Motor neuron (in vitro differentiated cells): ENCODE measurements around the gene ZBED4. TPM values are rescaled to one million over a fixed set of nuclear protein-coding genes. Genes with fewer than 3 reads are reported as not detected.
A peak's percentile ranks its signal among the peaks of the same experiment; 100 is the strongest.
"Not testable (repeated sequence)": the region's sequence is repeated elsewhere in the genome, so short reads cannot be mapped to it uniquely, and the experiment has no call there.

Experiments
- ATAC-seq, 8 experiments: fragments of 200-7000 bp; cut with Tn5 transposase; replicated peaks in 6 of 8; 2 replicates each; pipeline ENCODE4 v1.8.0; 2021; ENCODE audit warnings: mild to moderate bottlenecking in 8 of 8, moderate library complexity in 8 of 8
- H3K27ac ChIP-seq, 2 donors: fragments of 250-450 bp; sonication (Bioruptor Pico); 2 replicates each; pipeline ENCODE4 v1.9.0; 2021; ENCODE audit warnings: antibody characterized with exemption in 2 of 2, mild to moderate bottlenecking in 2 of 2, moderate library complexity in 1 of 2
- H3K4me1 ChIP-seq, 2 donors: fragments of 250-450 bp; sonication (Bioruptor Pico); replicated peaks in 1 of 2; 2 replicates each; pipeline ENCODE4 v1.6.1; 2021; ENCODE audit warnings: antibody characterized with exemption in 2 of 2, mild to moderate bottlenecking in 2 of 2, moderate library complexity in 1 of 2
- H3K4me3 ChIP-seq, 5 donors: fragments of 250-450 bp; sonication (Bioruptor Pico); 2 replicates each; pipeline ENCODE4 v1.9.0; 2021; ENCODE audit warnings: antibody characterized with exemption in 5 of 5, mild to moderate bottlenecking in 5 of 5, moderate library complexity in 4 of 5
- WGBS, 10 experiments: fragments of 450-650 bp; shearing (Covaris generic); methylation state at CpG; one replicate each; pipeline ENCODE4 v1.0.0; 2022; 5-methylcytosine and 5-hydroxymethylcytosine counted together
- in situ Hi-C, 9 experiments: fragments of 400-800 bp; cut with MboI; loops; one replicate each; pipeline ENCODE4 v1.15.0; 2021; ENCODE audit warnings: low sequenced_read_pairs in 9 of 9, low pct_unique_long_range_greater_than_20kb in 2 of 9; ENCODE audit not compliant: unreplicated experiment in 9 of 9
- total RNA-seq, 8 experiments: library from RNA; unstranded; fragments of 300-600 nt; gene quantifications; 2 replicates each; pipeline versions ENCODE4 v1.2.3 to v1.2.4, GENCODE V29; 2022

Gene ZBED4
- total RNA-seq, 8 experiments from 2014 or later = 5.9 to 31.4 (median 16.9) TPM

- in situ Hi-C loops = no loop called here
- H3K4me3 ChIP-seq = no peak overlapping the region
- H3K27ac ChIP-seq = no peak overlapping the region
- no peaks in the 10 kb centered on the region for H3K4me1 ChIP-seq
- WGBS, 10 experiments = 33 to 100% (median 81%) methylated on average over 1 to 11 of the region's 11 CpGs; no CpG with 5 or more reads in 1 of the 10 experiments
- no peak for ATAC-seq
Observed at GRCh38 chr22:49833340-49834007, 20.2 kb upstream of the ZBED4 start.

DNA sequence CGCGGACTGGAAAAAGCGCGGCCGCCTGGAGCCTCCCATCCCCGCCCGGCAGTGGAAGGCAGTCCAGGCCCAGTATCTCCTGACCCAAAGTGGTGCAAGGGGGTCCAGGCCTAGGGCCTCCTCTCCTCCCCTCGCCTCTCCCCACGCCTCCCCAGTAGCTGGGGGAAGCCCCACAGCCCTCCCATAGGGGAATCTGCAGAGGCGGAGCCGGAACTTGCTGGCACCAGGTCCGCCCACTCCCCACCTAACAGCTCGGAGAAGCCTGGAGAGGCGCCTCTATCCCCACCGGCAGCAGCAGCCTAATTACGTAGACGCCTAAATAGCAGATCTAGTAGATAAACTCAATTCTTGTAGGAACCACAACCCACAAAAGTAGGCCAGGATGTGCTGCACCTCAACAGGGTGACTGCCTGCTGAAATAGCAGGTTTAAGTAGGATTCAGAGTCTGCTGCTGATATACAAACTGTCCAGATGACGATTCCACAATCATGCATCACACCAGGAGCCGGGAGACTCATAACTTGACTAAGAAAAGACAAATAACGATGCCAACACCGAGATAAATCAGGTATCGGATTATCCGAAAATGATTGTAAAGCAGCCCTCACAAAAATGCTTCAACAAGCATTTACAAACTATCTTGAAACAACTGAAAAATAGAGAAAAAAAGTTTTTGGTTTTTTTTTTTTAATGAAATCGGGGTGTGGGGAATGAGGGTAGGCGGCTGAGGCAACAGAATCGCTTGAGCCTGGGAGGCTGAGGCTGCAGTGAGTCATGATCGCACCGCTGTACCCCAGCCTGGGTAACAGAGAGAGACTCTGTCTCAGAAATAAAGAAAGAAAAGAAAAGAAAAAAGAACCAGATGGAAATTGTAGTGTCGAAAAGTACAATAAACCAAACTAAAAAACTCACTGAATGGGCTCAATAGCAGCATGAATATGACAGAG, 14.6 kb upstream of the ZBED4 start:
- in situ Hi-C loops = no loop called here

DNA sequence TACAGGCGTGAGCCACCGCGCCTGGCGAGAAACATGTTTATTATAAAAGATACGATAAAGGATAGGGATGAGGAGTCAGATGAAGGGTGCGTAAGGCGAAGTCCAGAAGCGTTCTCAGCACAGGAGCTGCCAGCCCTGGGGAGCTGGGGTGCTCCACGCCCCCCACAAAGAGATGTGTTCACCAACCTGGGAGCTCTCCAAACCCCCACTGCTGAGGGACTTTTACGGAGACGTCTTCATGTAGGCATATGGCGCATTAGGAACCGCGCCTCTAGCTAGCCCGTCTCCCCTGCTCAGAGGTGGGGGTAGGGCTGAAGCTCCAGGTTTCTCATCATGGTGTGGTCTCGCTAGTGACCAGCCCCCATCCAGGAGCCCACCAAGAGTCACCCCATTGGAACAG, 8.4 kb upstream of the ZBED4 start:
- Histone ChIP-seq H3K27ac (no peak overlapping the region), H3K4me3 (no peak overlapping the region), H3K4me1 (peaks cover 3 to 9% of the 10 kb centered on the region in 2 donors)
- no peak for ATAC-seq
- WGBS, 10 experiments = 88 to 93% methylated on average over 5 to 7 of the region's 16 CpGs; no CpG with 5 or more reads in 8 of the 10 experiments
- in situ Hi-C loops = no loop called here

More for the DNA sequence above, 14.6 kb upstream of the ZBED4 start:
- H3K4me3 ChIP-seq = no peak overlapping the region
- H3K27ac ChIP-seq = no peak overlapping the region
- H3K4me1 ChIP-seq = no peaks in the 10 kb centered on the region
- ATAC-seq = peak in 2 of 8 experiments; percentile 26 to 53
- 64 to 82% (median 76%) methylated on average over 6 to 17 of the region's 29 CpGs for WGBS, 10 experiments

DNA sequence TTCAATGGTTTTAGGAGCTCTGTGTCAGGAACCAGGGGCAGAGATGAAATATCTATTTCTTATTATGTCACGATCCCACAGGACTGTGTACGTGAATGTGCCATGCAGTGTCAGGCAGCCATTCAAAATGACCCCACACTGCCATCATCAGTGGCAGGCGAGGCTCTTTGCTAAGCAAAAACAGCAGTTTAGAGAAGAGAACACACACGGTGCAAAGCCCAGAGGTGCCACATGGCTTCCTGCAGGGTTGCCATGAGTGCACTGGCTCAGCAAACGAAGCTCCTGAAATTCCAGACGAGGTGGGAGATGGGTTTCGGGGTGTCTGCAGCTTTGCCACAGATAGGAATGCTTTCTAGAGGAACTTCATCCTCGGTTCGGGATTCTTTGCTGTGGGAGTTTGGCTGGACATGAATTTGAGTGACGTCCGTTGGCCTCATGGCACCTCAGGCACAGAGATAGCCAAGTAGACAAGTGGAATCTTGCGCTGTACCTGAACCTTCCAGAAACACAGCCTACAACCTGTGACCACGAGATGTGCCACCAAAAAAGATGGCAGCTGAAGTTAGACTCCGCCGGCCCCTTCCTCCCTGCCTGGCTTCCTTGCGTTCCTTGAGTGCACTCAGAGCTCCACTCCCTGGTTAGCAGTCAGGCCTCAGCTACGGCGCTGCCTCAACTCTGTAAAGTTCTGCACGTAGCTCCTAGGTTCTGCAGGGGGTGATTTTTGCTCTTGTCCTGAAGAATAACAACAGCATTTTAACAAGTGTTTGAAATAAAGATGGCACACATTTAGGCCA, 7.8 kb upstream of the ZBED4 start:
- no peak overlapping the region for H3K27ac ChIP-seq
- H3K4me1 ChIP-seq = peaks cover 3 to 9% of the 10 kb centered on the region in 2 donors
- no peak overlapping the region for H3K4me3 ChIP-seq
- in situ Hi-C loops = no loop called here
- WGBS, 10 experiments = 20 to 80% (median 59%) methylated on average over 1 to 12 of the region's 19 CpGs; no CpG with 5 or more reads in 1 of the 10 experiments
- no peak for ATAC-seq

DNA sequence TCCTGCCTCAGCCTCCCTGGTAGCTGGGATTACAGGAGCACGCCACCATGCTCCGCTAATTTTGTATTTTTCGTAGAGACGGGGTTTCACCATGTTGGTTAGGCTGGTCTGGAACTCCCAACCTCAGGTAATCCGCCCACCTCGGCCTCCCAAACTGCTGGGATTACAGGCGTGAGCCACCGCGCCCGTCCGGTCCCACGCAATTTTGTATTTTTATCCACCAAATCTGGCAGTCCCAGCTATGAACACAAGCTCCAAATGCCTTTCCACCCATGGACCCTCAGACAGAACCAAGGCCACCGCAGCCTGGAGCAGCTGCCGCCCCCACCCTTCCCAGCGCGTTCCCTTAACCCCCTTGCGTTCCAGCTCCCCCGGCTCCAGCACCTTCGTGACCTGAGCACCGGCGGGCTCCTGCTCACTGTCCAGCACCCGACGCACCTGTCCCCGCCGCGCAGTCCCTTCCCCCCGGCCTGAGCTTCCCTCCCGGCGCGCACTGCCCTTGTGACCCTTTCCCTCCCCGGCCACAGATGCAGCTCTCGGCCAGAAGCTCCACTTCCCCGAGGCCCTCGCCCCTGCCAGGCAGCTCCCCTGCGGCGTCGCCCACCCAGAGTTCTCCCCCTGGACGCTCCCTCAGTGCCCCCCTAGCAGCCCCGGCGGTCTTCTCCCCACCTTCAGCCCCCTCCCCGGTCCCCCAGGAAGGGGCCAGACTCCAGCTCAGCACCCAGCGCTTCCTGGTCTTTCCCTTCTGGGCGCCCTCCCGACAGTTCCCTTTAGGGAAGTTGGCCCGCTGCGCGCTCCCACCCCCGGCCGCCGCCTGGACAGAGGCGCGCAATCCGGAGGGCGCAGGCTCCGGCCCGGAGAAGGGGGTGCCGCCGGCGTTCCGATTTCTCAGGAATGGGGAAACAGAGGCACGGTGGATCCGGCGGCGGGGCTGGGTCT, 5.6 kb upstream of the ZBED4 start:
- no peak overlapping the region for H3K27ac ChIP-seq
- H3K4me3 ChIP-seq = peak overlapping the region in 2 of 5 donors; percentile 8 to 12
- H3K4me1 ChIP-seq = peaks cover 3 to 12% of the 10 kb centered on the region in 2 donors
- ATAC-seq = no peak
- in situ Hi-C loops = no loop called here
- 3 to 90% (median 56%) methylated on average over 2 to 7 of the region's 64 CpGs; no CpG with 5 or more reads in 3 of the 10 experiments for WGBS, 10 experiments

GRCh38 chr22:49848690-49849160, 4.9 kb upstream of the ZBED4 start:
- no peak for ATAC-seq
- H3K4me3 ChIP-seq = peak overlapping the region in 2 of 5 donors; percentile 8 to 12
- WGBS, 10 experiments = no CpG with 5 or more reads among the region's 51 CpGs
- in situ Hi-C loops = no loop called here
- H3K4me1 ChIP-seq = peaks cover 3 to 12% of the 10 kb centered on the region in 2 donors
- no peak overlapping the region for H3K27ac ChIP-seq

DNA sequence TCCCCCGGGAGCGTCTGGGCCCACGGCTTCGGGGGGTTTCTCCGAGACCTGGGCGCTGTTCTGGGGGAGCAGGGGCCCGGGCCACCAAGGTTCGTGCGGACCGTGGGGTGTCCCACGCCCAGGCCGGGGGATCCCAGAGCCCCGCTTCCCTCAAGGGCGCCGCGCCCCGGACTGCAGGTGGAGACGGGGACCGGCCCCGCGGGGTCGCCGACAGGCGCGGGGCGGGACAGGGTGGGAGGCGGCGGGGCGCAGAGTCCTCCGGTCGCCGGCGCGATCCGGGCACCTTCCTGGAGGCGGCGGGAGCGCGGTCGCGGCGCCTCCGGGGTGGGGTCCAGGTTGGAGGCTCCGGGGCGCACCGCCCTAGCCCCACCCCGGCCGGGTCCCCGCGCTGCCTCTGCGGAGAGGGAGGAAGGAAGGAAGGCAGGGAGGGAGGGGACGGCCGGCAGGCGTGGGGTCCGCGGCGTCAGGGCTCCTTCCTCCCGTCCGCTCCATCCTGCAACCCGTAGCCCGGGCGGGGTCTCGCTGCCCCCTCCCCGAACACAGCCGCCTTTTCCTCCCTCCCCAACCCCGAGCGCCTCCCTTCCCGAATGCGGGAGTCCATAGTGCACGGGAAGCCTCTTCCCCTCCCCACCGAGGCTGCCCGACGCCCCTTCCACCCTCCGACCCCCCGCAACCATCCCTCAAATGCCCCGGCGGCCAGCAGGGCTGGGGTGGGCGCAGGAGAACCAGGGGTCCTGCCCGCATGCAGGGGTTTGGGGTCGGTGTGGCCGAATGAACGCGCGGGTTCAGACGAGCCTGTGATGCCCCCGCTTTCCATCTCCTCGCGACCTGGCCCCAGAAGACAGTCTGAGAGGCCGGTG, 4.3 kb upstream of the ZBED4 start:
- Histone ChIP-seq H3K27ac (no peak overlapping the region), H3K4me1 (peaks cover 3 to 12% of the 10 kb centered on the region in 2 donors), H3K4me3 (no peak overlapping the region)
- in situ Hi-C loops = no loop called here
- no peak for ATAC-seq
- WGBS, 10 experiments = no CpG with 5 or more reads among the region's 89 CpGs

DNA sequence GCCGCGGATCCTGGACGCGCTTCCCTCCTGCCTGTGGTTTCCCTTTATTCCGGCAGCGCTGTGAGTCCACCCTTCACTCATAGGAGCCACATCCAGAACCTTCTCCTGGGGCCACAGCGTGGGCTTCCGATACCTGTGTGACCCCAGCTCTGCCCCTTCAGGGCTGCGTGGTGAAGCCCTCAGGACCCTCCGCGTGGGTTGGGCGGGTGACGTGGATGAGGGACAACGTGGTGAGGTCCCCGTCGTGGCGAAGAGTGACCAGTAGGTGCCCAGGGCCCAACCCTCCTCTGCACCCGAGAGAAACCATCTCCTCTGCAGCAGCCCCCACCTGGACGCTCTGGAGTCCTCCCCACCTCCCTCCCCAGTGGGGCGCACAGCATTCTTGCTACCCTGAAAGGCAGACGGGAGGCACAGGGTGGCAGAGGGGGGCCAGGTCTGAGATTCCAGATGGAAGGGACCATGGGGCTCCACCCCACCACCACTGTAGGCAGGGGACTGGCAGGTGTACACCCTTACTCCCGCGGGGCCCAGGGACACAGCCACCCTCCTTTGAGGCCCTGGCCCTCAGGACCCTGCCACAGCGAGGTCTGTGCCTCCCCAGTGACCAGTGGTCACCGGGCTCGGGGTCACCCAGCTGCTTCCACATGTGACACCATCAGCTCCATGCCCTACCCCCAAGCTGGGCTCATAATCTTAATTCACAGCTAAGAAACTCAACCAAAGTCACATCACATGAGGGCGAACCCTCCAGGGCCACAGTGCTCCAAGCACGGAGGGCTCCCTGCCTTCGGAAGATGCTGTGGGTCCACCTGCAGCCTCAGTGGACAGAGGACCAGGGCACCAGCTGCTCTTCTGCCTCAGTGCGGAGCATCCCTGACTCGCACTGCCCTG, 3.4 kb upstream of the ZBED4 start:
- no peak overlapping the region for H3K4me3 ChIP-seq
- WGBS, 10 experiments = 14 to 100% (median 29%) methylated on average over 1 to 12 of the region's 31 CpGs; no CpG with 5 or more reads in 5 of the 10 experiments
- in situ Hi-C loops = no loop called here

GRCh38 chr22:49850959-49851802, 2.5 kb upstream of the ZBED4 start:
- in situ Hi-C loops = no loop called here
- peaks cover 19 to 22% of the 10 kb centered on the region in 2 donors for H3K4me1 ChIP-seq
- no peak overlapping the region for H3K4me3 ChIP-seq
- H3K27ac ChIP-seq = no peak overlapping the region
- WGBS, 10 experiments = 17 to 100% (median 71%) methylated on average over 1 to 7 of the region's 10 CpGs
- no peak for ATAC-seq

More for the DNA sequence above, 3.4 kb upstream of the ZBED4 start:
- Histone ChIP-seq H3K4me1 (peaks cover 10 to 16% of the 10 kb centered on the region in 2 donors), H3K27ac (no peak overlapping the region)
- ATAC-seq = no peak

DNA sequence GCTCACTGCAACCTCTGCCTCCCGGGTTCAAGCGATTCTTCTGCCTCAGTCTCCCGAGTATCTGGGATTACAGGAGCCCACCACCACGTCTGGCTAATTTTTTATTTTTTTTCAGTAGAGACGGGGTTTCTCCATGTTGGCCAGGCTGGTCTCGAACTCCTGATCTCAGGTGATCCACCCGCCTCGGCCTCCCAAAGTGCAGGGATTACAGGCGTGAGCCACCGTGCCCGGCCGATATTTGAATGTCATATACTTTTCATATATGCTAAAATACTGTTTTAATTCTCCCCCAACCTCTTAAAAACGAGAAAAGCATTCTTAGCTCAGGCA, 1.1 kb upstream of the ZBED4 start:
- H3K4me3 ChIP-seq = peak overlapping the region; percentile 58 to 80 (median 72)
- in situ Hi-C loops, ATAC-seq, H3K27ac ChIP-seq: not testable (repeated sequence)
- 26 to 100% (median 68%) methylated on average over 1 to 7 of the region's 13 CpGs; no CpG with 5 or more reads in 6 of the 10 experiments for WGBS, 10 experiments
- H3K4me1 ChIP-seq = peaks cover 19 to 22% of the 10 kb centered on the region in 2 donors
